Thyroid gland (tissue), 4 donors: ENCODE data around the gene CACNA1D. TPM values are rescaled to one million over a fixed set of nuclear protein-coding genes. Genes with fewer than 3 reads are reported as not detected.

Source experiments
- DNase-seq, 2 donors: peaks; one replicate each; pipeline ENCODE4 v3.0.0-alpha.2; 2019
- H3K27ac ChIP-seq, 3 donors: fragments of 200-600 bp; sonication (generic); 1 replicate in 2 of 3; 2 replicates in 1 of 3; pipeline ENCODE4 v1.5.1; 2016 to 2019; ENCODE audit warnings: mild to moderate bottlenecking in 1 of 3, moderate library complexity in 1 of 3
- H3K27me3 ChIP-seq: fragments of 200-600 bp; sonication (generic); one replicate; pipeline ENCODE4 v1.5.1; 2019
- H3K36me3 ChIP-seq, 2 donors: fragments of 200-600 bp; sonication (generic); one replicate each; pipeline ENCODE4 v1.5.1; 2016 to 2019
- H3K4me1 ChIP-seq, 2 donors: fragments of 200-600 bp; sonication (generic); one replicate each; pipeline ENCODE4 v1.5.1; 2017 to 2019
- H3K4me3 ChIP-seq, 3 donors: fragments of 200-600 bp; sonication (generic); replicated peaks in 1 of 3; 1 replicate in 2 of 3; 2 replicates in 1 of 3; pipeline ENCODE4 v1.5.1; 2016; ENCODE audit warnings: mild to moderate bottlenecking in 1 of 3
- H3K9me3 ChIP-seq: fragments of 200-600 bp; sonication (generic); one replicate; pipeline ENCODE4 v1.5.1; 2017
- CTCF ChIP-seq, 6 experiments: fragments of 200-600 bp in 3 of 6; fragments of 450-650 bp in 3 of 6; sonication (generic) in 3 of 6; IDR thresholded peaks; one replicate each; pipeline ENCODE4 v1.5.1; 2016 to 2019; ENCODE audit warnings: antibody characterized with exemption in 6 of 6, mild to moderate bottlenecking in 2 of 6, inconsistent platforms in 1 of 6, moderate library complexity in 1 of 6
- POLR2A ChIP-seq, 2 donors: fragments of 450-650 bp; IDR thresholded peaks; one replicate each; pipeline ENCODE4 v1.6.1; 2017; ENCODE audit warnings: antibody characterized with exemption in 2 of 2, mild to moderate bottlenecking in 2 of 2, moderate library complexity in 1 of 2
- WGBS, 2 donors: methylation state at CpG; one replicate each; pipeline ENCODE4 v1.1.5; 2017; 5-methylcytosine and 5-hydroxymethylcytosine counted together
- intact Hi-C: fragments of 100-400 bp; cut with DNase I; formaldehyde crosslinking; loops from one replicate; pipeline ENCODE4 v1.15.1; 2023
- total RNA-seq, 4 donors: library from RNA; depleted of rRNA; stranded (reverse); fragments of >200 nt; gene quantifications; one replicate each; pipeline ENCODE4 v1.2.3, GENCODE V29; 2016

The CACNA1D gene
- total RNA-seq, 4 donors from 2014 or later, result 7.1 to 46.1 (median 27.3) TPM

- H3K36me3 ChIP-seq, result no peaks in the 10 kb centered on the region
- H3K27me3 ChIP-seq, result no peaks in the 10 kb centered on the region
- intact Hi-C loops, result no loop called here
- 67 to 82% methylated on average over 9 to 10 of the region's 10 CpGs for WGBS, 2 donors
- TF ChIP-seq CTCF (IDR thresholded peaks at IDR 0.05) (no peak), POLR2A (IDR thresholded peaks at IDR 0.05) (no peak)
- peak; percentile 58 to 67 for DNase-seq
- H3K4me3 ChIP-seq, result no peak overlapping the region
- no peak overlapping the region for H3K27ac ChIP-seq
- peaks cover 6 to 14% of the 10 kb centered on the region in 2 donors for H3K4me1 ChIP-seq
- no peaks in the 10 kb centered on the region for H3K9me3 ChIP-seq
These were observed 312.0 kb downstream of the CACNA1D start for GRCh38 chr3:53806182-53807116.

GRCh38 chr3:53807117-53807810 lies 312.9 kb downstream of the CACNA1D start:
- H3K4me3 ChIP-seq, result no peak overlapping the region
- intact Hi-C loops, result no loop called here
- 56 to 67% methylated on average over 7 to 15 of the region's 15 CpGs for WGBS, 2 donors
- H3K27me3 ChIP-seq, result no peaks in the 10 kb centered on the region
- H3K9me3 ChIP-seq, result no peaks in the 10 kb centered on the region
- no peak overlapping the region for H3K27ac ChIP-seq
- TF ChIP-seq POLR2A (IDR thresholded peaks at IDR 0.05) (no peak), CTCF (IDR thresholded peaks at IDR 0.05) (no peak)
- H3K36me3 ChIP-seq, result no peaks in the 10 kb centered on the region
- peaks cover 6 to 14% of the 10 kb centered on the region in 2 donors for H3K4me1 ChIP-seq
- peak; percentile 47 to 49 for DNase-seq

GRCh38 chr3:53808496-53808895 lies 314.1 kb downstream of the CACNA1D start:
- Histone ChIP-seq H3K36me3 (no peaks in the 10 kb centered on the region), H3K4me3 (no peak overlapping the region), H3K9me3 (no peaks in the 10 kb centered on the region), H3K4me1 (peaks cover 4 to 14% of the 10 kb centered on the region in 2 donors), H3K27ac (no peak overlapping the region), H3K27me3 (no peaks in the 10 kb centered on the region)
- intact Hi-C loops, result no loop called here
- whole genome bisulfite sequencing, 2 donors, result 95% methylated on average over 13 of the region's 13 CpGs
- no peak for DNase-seq
- TF ChIP-seq CTCF (IDR thresholded peaks at IDR 0.05) (no peak), POLR2A (IDR thresholded peaks at IDR 0.05) (no peak)

- Histone ChIP-seq H3K9me3 (no peaks in the 10 kb centered on the region), H3K36me3 (no peaks in the 10 kb centered on the region), H3K27ac (no peak overlapping the region), H3K4me3 (no peak overlapping the region), H3K27me3 (no peaks in the 10 kb centered on the region), H3K4me1 (peaks cover 6 to 11% of the 10 kb centered on the region in 2 donors)
- TF ChIP-seq POLR2A (IDR thresholded peaks at IDR 0.05) (no peak), CTCF (IDR thresholded peaks at IDR 0.05) (no peak)
- DNase-seq, result no peak
- intact Hi-C loops, result no loop called here
- WGBS, 2 donors, result 89 to 92% methylated on average over 12 of the region's 12 CpGs
These were observed 314.9 kb downstream of the CACNA1D start for GRCh38 chr3:53809267-53809666.
